Measurements from ENCODE around the gene GLTP. TPM values are rescaled to one million over a fixed set of nuclear protein-coding genes. Genes with fewer than 3 reads are reported as not detected.

GLTP gene
- total and polyA plus RNA-seq, 2 donors from 2014 or later = 45.9 to 56.4 TPM

GRCh38 chr12:109802828-109803227, 77.5 kb downstream of the GLTP start:
- intact Hi-C loops (cut with DNase I) = no loop called here
- DNase-seq = peak in 1 of 5 donors; percentile 65
- H3K27me3 ChIP-seq (ENCODE audit: control insufficient read depth, insufficient read depth, low read length) = no peaks in the 10 kb centered on the region
- no peak overlapping the region for H3K9ac ChIP-seq (ENCODE audit: low read length in 3 of 3)
- no peak for TF ChIP-seq CTCF (IDR thresholded peaks at IDR 0.05; ENCODE audit: borderline replicate concordance, extremely low read depth, insufficient read depth)
- no peaks in the 10 kb centered on the region for H3K9me3 ChIP-seq (ENCODE audit: control insufficient read depth in 2 of 3, insufficient read depth in 1 of 3, low read length in 3 of 3)
- H3K4me1 ChIP-seq (ENCODE audit: control insufficient read depth in 2 of 3, insufficient read depth in 2 of 3, low read depth in 1 of 3, low read length in 3 of 3) = no peaks in the 10 kb centered on the region
- no peak overlapping the region for H3K4me3 ChIP-seq (ENCODE audit: low read length in 3 of 3)
- no peak overlapping the region for H3K27ac ChIP-seq (ENCODE audit: low read depth in 2 of 2, low read length in 2 of 2)
- FAIRE-seq = no peak
- peaks cover 0 to 37% (median 23%) of the 10 kb centered on the region in 3 donors for H3K36me3 ChIP-seq (ENCODE audit: control insufficient read depth in 2 of 3, insufficient read depth in 3 of 3, low read length in 3 of 3)

Small RNAs within 50 kb of the gene (microRNA-seq; reads per million reads assigned to microRNA genes)
- not detected for gene MIR4497

Other genes starting within 250 kb of the GLTP start
- 3.7 TPM for gene FAM222A, start 166.7 kb downstream of the GLTP start, total RNA-seq
- 12.5 TPM for gene FAM222A, start 166.7 kb downstream of the GLTP start, polyA plus RNA-seq (ENCODE audit: insufficient read depth, low read depth, low replicate concordance)
- gene TRPV4, start 47.1 kb downstream of the GLTP start, total RNA-seq = 6.0 TPM
- gene TRPV4, start 47.1 kb downstream of the GLTP start, polyA plus RNA-seq (ENCODE audit: insufficient read depth, low read depth, low replicate concordance) = 24.5 TPM
- gene TCHP, start 19.7 kb upstream of the GLTP start, total RNA-seq = 16.2 TPM
- 6.0 TPM for gene TCHP, start 19.7 kb upstream of the GLTP start, polyA plus RNA-seq (ENCODE audit: insufficient read depth, low read depth, low replicate concordance)
- 46.2 TPM for gene GIT2, start 115.8 kb upstream of the GLTP start, total RNA-seq
- 10.4 TPM for gene GIT2, start 115.8 kb upstream of the GLTP start, polyA plus RNA-seq (ENCODE audit: insufficient read depth, low read depth, low replicate concordance)
- gene ANKRD13A, start 118.9 kb upstream of the GLTP start, total RNA-seq = 68.0 TPM
- gene ANKRD13A, start 118.9 kb upstream of the GLTP start, polyA plus RNA-seq (ENCODE audit: insufficient read depth, low read depth, low replicate concordance) = 23.2 TPM
- gene C12orf76, start 168.0 kb upstream of the GLTP start, total RNA-seq = 14.6 TPM
- 15.8 TPM for gene C12orf76, start 168.0 kb upstream of the GLTP start, polyA plus RNA-seq (ENCODE audit: insufficient read depth, low read depth, low replicate concordance)
- gene IFT81, start 243.8 kb upstream of the GLTP start, total RNA-seq = 16.6 TPM
- 6.5 TPM for gene IFT81, start 243.8 kb upstream of the GLTP start, polyA plus RNA-seq (ENCODE audit: insufficient read depth, low read depth, low replicate concordance)

All from kidney (tissue), 14 donors.